Measurements from ENCODE around the gene ZNF83. TPM values are rescaled to one million over a fixed set of nuclear protein-coding genes. Genes with fewer than 3 reads are reported as not detected.

ZNF83 gene
- total and polyA plus RNA-seq, 2 of the 4 experiments (the other 2 are of a cell fraction): 32.9 to 36.9 TPM

DNA sequence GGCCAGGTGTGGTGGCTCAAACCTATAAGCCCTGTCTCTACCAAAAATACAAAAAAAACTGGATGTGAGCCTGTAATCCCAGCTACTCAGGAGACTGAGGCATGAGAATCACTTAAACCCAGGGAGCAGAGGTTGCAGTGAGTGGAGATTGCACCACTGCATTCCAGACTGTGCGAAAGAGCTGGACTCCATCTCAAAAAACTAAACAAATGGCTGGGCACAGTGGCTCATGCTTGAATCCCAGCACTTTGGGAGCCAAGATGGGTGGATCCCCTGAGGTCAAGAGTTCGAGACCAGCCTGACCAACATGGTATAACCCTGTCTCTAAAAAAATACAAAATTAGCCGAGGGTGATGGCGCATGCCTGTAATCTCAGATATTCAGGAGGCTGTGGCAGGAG lies 34.9 kb upstream of the ZNF83 start:
- Histone ChIP-seq H2BK20ac (ENCODE audit: low read depth, low read length) (no peak overlapping the region), H3K36me3 (ENCODE audit: control insufficient read depth, insufficient read depth, low read length) (peaks cover 5% of the 10 kb centered on the region), H3K4me1 (ENCODE audit: control insufficient read depth, insufficient read depth, low read length) (peaks cover 2% of the 10 kb centered on the region; the same call in 1 of the 2 replicates), H3K18ac (ENCODE audit: low read depth, low read length) (no peak overlapping the region), H2AK5ac (ENCODE audit: low read depth, low read length) (no peak overlapping the region), H4K5ac (ENCODE audit: low read depth, low read length) (no peak overlapping the region), H4K8ac (ENCODE audit: low read depth in 2 of 2, low read length in 2 of 2) (no peak overlapping the region), H3K23ac (ENCODE audit: low read depth, low read length) (no peak overlapping the region), H3K4ac (ENCODE audit: low read depth, low read length) (no peak overlapping the region), H3K4me3 (ENCODE audit: insufficient read depth, low read depth, low read length) (no peak overlapping the region), H3K9ac (ENCODE audit: low read depth, low read length) (no peak overlapping the region), H3K27me3 (ENCODE audit: control insufficient read depth, insufficient read depth, low read length) (no peaks in the 10 kb centered on the region), H3K27ac (ENCODE audit: insufficient read depth, low read length) (peak overlapping the region; percentile 40; the same call in 1 of the 2 replicates), H4K91ac (ENCODE audit: insufficient read depth, low read depth, low read length) (no peak overlapping the region), H3K56ac (ENCODE audit: extremely low read depth, insufficient read depth, low read length) (no peak overlapping the region), H2BK120ac (ENCODE audit: low read depth, low read length) (no peak overlapping the region), H2BK15ac (ENCODE audit: low read depth, low read length) (no peak overlapping the region), H3K9me3 (ENCODE audit: control insufficient read depth, insufficient read depth, low read length) (no peaks in the 10 kb centered on the region), H3K79me1 (ENCODE audit: low read depth in 1 of 2, low read length in 2 of 2) (peaks cover 23 to 43% of the 10 kb centered on the region in 2 experiments), H2AK9ac (replicated peaks; ENCODE audit: low read depth, low read length, poor library complexity) (no peak overlapping the region), H3K14ac (replicated peaks; ENCODE audit: low read depth, low read length) (no peak overlapping the region), H3K9me1 (ENCODE audit: insufficient read depth, low read length) (0 out of 2 replicates have a peak, but pooled peaks cover 4% of the 10 kb centered on the region), H4K20me1 (ENCODE audit: insufficient read depth, low read length) (peaks cover 12% of the 10 kb centered on the region), H3K4me2 (ENCODE audit: low read depth, low read length) (no peak overlapping the region), H2AFZ (replicated peaks; ENCODE audit: low read length, poor library complexity) (no peak overlapping the region), H2BK5ac (ENCODE audit: low read depth, low read length, poor library complexity, severe bottlenecking) (peak overlapping the region; percentile 31)
- DNase-seq (peak; percentile 43), ATAC-seq (ENCODE audit: low read depth) (peak; percentile 87)
- dilution Hi-C loops (cut with HindIII; ENCODE audit: low sequenced_read_pairs, unreplicated experiment) (no loop called here), in situ Hi-C loops (cut with MboI; ENCODE audit: low sequenced_read_pairs) (no loop called here), intact Hi-C loops (cut with micrococcal nuclease) (no loop called here)
- no TSS peak for BruUV-seq (replicated peaks)
- ChIA-PET CTCF (no interaction called here), POLR2A (ENCODE audit: unreplicated experiment) (no interaction called here)
- WGBS, 2 experiments (ENCODE audit: extremely low coverage in 2 of 2, insufficient read length in 1 of 2): no CpG with 5 or more reads among the region's 4 CpGs
- TF ChIP-seq CEBPB (IDR thresholded peaks at IDR 0.05; ENCODE audit: low read depth, low read length) (peak; percentile 57), CHD1 (IDR thresholded peaks at IDR 0.05; ENCODE audit: low read depth, low read length) (no peak)
